Measurements from ENCODE around the gene FBN3.
"Not testable (repeated sequence)": the region's sequence is repeated elsewhere in the genome, so short reads cannot be mapped to it uniquely, and the experiment has no call there.

The FBN3 gene

GRCh38 chr19:8050274-8051096, 98.9 kb downstream of the FBN3 start:
- DNase-seq = peak; percentile 83

- DNase-seq = no peak
These were observed 102.7 kb downstream of the FBN3 start for GRCh38 chr19:8046569-8047165.

- DNase-seq = no peak
These were observed 103.4 kb downstream of the FBN3 start for GRCh38 chr19:8045872-8046568.

- DNase-seq = no peak
These were observed 105.4 kb downstream of the FBN3 start for GRCh38 chr19:8044018-8044417.

GRCh38 chr19:8042900-8043299, 106.5 kb downstream of the FBN3 start:
- no peak for DNase-seq

GRCh38 chr19:8041531-8041931, 107.9 kb downstream of the FBN3 start:
- DNase-seq = no peak

GRCh38 chr19:8039231-8039630, 110.2 kb downstream of the FBN3 start:
- no peak for DNase-seq

GRCh38 chr19:8038815-8039214, 110.6 kb downstream of the FBN3 start:
- no peak for DNase-seq

- DNase-seq = no peak
These were observed 112.8 kb downstream of the FBN3 start for GRCh38 chr19:8036434-8037099.

- no peak for DNase-seq
These were observed 115.2 kb downstream of the FBN3 start for GRCh38 chr19:8034178-8034525.

GRCh38 chr19:8033287-8034177, 115.9 kb downstream of the FBN3 start:
- DNase-seq = not testable (repeated sequence)

- DNase-seq = no peak
These were observed 118.4 kb downstream of the FBN3 start for GRCh38 chr19:8030960-8031359.

- DNase-seq = no peak
These were observed 120.4 kb downstream of the FBN3 start for GRCh38 chr19:8028951-8029491.

- no peak for DNase-seq
These were observed 124.1 kb downstream of the FBN3 start for GRCh38 chr19:8025316-8025715.

GRCh38 chr19:8024256-8024655, 125.1 kb downstream of the FBN3 start:
- not testable (repeated sequence) for DNase-seq

- DNase-seq = no peak
These were observed 126.0 kb downstream of the FBN3 start for GRCh38 chr19:8023371-8023770.

- no peak for DNase-seq
These were observed 127.1 kb downstream of the FBN3 start for GRCh38 chr19:8022275-8022674.

- no peak for DNase-seq
These were observed 128.0 kb downstream of the FBN3 start for GRCh38 chr19:8021374-8021773.

- DNase-seq = no peak
These were observed 128.7 kb downstream of the FBN3 start for GRCh38 chr19:8020681-8021080.

GRCh38 chr19:8017808-8018207, 131.6 kb downstream of the FBN3 start:
- DNase-seq = peak; percentile 27

Data from effector CD8-positive, alpha-beta T cell (primary cell).